RWPE2 (cell line): Measurements from ENCODE around the gene TBC1D2.
A peak's percentile ranks its signal among the peaks of the same experiment; 100 is the strongest.

Experiments
- ATAC-seq: fragments of 200-7000 bp; cut with Tn5 transposase; 3 replicates; pipeline ENCODE4 v1.9.1; 2021; ENCODE audit warnings: low read depth
- DNase-seq: peaks from one replicate; pipeline ENCODE4 v3.0.0-alpha.2; 2020; ENCODE audit warnings: low spot score
- H3K27ac ChIP-seq: fragments of 450-650 bp; 2 replicates; pipeline ENCODE4 v1.5.1; 2017; ENCODE audit warnings: mild to moderate bottlenecking; ENCODE audit not compliant: poor library complexity, severe bottlenecking
- H3K27me3 ChIP-seq: fragments of 250-450 bp; sonication (Bioruptor Pico); 2 replicates; pipeline ENCODE4 v1.5.1; 2021; ENCODE audit warnings: mild to moderate bottlenecking, moderate library complexity; ENCODE audit not compliant: insufficient read depth, poor library complexity, severe bottlenecking
- H3K36me3 ChIP-seq: fragments of 250-450 bp; sonication (Bioruptor Pico); 2 replicates; pipeline ENCODE4 v1.5.1; 2020; ENCODE audit warnings: low read depth, mild to moderate bottlenecking, moderate library complexity
- H3K4me1 ChIP-seq: fragments of 250-450 bp; sonication (Bioruptor Pico); 2 replicates; pipeline ENCODE4 v1.5.1; 2021; ENCODE audit warnings: mild to moderate bottlenecking, moderate library complexity; ENCODE audit not compliant: insufficient read depth, poor library complexity, severe bottlenecking
- H3K4me3 ChIP-seq: fragments of 250-450 bp; sonication (Bioruptor Pico); 2 replicates; pipeline ENCODE4 v1.5.1; 2021; ENCODE audit warnings: mild to moderate bottlenecking, moderate library complexity; ENCODE audit not compliant: severe bottlenecking
- H3K9me3 ChIP-seq: fragments of 250-450 bp; sonication (Bioruptor Pico); 2 replicates; pipeline ENCODE4 v1.5.1; 2021; ENCODE audit warnings: mild to moderate bottlenecking, moderate library complexity; ENCODE audit not compliant: severe bottlenecking
- CTCF ChIP-seq: fragments of 450-650 bp; IDR thresholded peaks from one replicate; pipeline ENCODE4 v1.5.1; 2017; ENCODE audit warnings: mild to moderate bottlenecking, moderate library complexity; ENCODE audit not compliant: poor library complexity, severe bottlenecking

TBC1D2 gene

GRCh38 chr9:98168941-98169488 lies 86.4 kb downstream of the TBC1D2 start:
- H3K4me1 ChIP-seq = peaks cover 27% of the 10 kb centered on the region
- H3K27me3 ChIP-seq = no peaks in the 10 kb centered on the region
- peak overlapping the region; percentile 84 for H3K27ac ChIP-seq
- no peaks in the 10 kb centered on the region for H3K9me3 ChIP-seq
- no peaks in the 10 kb centered on the region; the same call in 1 of the 2 replicates for H3K36me3 ChIP-seq
- no peak overlapping the region for H3K4me3 ChIP-seq
- no peak for TF ChIP-seq CTCF
- DNase-seq = no peak
- ATAC-seq = peak; percentile 93

DNA sequence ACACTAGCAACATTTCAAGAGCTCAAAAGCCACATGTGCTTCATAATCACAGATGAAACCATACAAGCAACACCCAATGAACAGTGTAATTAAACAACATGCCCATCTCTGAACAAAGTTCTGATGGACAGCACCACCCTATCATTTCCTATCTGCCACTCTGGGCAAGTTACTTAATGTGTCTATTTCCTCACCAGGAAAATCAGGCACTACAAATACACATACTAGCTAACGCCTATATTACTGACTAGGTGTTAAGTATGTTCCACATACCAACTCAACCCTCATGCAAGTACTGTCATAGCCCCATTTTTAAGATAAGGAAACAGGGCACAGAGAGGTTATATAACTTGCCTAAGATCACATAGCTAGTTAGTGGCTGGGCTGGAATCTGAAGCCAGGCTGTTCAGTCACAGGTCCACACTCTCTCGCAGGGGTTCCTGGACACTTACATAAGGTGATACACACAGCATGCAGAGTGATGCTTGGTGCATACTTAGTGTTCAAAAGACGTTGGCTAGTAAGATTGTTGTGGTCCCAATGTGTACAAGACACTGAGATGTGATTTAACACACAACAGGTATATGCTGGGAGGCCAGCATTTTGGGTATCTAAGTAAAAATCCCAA lies 87.2 kb downstream of the TBC1D2 start:
- no peak for ATAC-seq
- H3K27ac ChIP-seq = peak overlapping the region; percentile 84
- no peak for TF ChIP-seq CTCF
- no peaks in the 10 kb centered on the region for H3K9me3 ChIP-seq
- peaks cover 34% of the 10 kb centered on the region for H3K4me1 ChIP-seq
- H3K36me3 ChIP-seq = no peaks in the 10 kb centered on the region; the same call in 1 of the 2 replicates
- no peak overlapping the region for H3K4me3 ChIP-seq
- no peaks in the 10 kb centered on the region for H3K27me3 ChIP-seq
- no peak for DNase-seq

DNA sequence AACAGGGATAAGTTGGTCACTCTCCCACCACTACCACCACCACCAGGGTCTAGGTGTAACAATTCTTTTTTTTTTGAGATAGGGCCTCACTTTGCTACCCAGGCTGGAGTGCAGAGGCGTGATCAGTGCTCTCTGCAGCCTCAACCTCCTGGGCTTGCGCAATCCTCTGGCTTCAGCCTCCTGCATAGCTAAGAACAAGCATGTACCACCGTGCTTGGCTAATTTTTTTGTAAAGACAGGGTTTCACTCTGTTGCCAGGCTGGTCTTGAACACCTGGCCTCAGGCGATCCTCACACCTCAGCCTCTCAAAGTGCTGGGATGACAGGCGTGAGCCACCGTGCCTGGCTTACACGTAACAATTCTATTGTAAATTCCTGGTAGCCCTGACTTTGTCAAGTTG lies 90.5 kb downstream of the TBC1D2 start:
- Histone ChIP-seq H3K36me3 (no peaks in the 10 kb centered on the region; the same call in 1 of the 2 replicates), H3K4me3 (no peak overlapping the region), H3K4me1 (peaks cover 42% of the 10 kb centered on the region), H3K27ac (no peak overlapping the region), H3K27me3 (no peaks in the 10 kb centered on the region), H3K9me3 (no peaks in the 10 kb centered on the region)
- DNase-seq (no peak), ATAC-seq (no peak)
- TF ChIP-seq CTCF = no peak

DNA sequence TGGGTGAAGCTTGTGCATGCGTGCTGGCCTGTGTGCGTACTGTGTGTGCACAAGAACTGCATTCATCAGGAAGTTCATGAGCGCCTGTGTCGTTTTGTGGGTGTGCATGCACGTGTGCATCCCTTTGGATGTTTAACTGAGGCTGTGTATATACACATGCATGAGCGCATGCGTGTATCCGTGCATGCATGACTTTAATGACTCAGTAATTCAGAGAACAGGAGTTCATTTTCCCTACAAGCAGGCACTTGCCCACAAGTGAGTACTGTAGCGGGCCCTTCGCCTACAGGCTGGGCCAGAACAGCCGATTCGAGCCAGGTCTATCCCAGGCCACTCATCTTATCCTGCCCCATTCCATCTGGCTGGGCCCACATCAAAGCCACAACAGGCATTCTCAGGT lies 92.8 kb downstream of the TBC1D2 start:
- H3K36me3 ChIP-seq = no peaks in the 10 kb centered on the region; the same call in 1 of the 2 replicates
- no peak for TF ChIP-seq CTCF
- H3K4me1 ChIP-seq = peaks cover 21% of the 10 kb centered on the region
- peak; percentile 99 for ATAC-seq
- peak overlapping the region; percentile 81 for H3K27ac ChIP-seq
- peak; percentile 88 for DNase-seq
- no peaks in the 10 kb centered on the region for H3K27me3 ChIP-seq
- no peak overlapping the region for H3K4me3 ChIP-seq
- H3K9me3 ChIP-seq = no peaks in the 10 kb centered on the region

GRCh38 chr9:98161851-98162250 lies 93.6 kb downstream of the TBC1D2 start:
- Histone ChIP-seq H3K27ac (peak overlapping the region; percentile 81), H3K36me3 (peaks cover 6% of the 10 kb centered on the region), H3K4me3 (no peak overlapping the region), H3K4me1 (peaks cover 21% of the 10 kb centered on the region), H3K9me3 (no peaks in the 10 kb centered on the region), H3K27me3 (no peaks in the 10 kb centered on the region)
- TF ChIP-seq CTCF = no peak
- ATAC-seq (no peak), DNase-seq (no peak)
